OCI-LY7 (cell line): ENCODE measurements around the gene WDR70. TPM values are rescaled to one million over a fixed set of nuclear protein-coding genes. Genes with fewer than 3 reads are reported as not detected.

Experiments
- BruUV-seq: library from RNA; stranded (reverse); fragments of 400-500 nt; replicated peaks from 2 replicates; lab custom pipeline; 2021; lab: Mats Ljungman, UMichigan
- CTCF ChIA-PET: fragments of 300-600 bp; sonication (Branson Sonifier 250); formaldehyde crosslinking; loops from one replicate; lab custom pipeline; 2022; ENCODE audit warnings: antibody characterized with exemption; ENCODE audit not compliant: unreplicated experiment; lab: Charles Lee
- POLR2A ChIA-PET: fragments of 300-600 bp; sonication (Branson Sonifier 250); formaldehyde crosslinking; loops from one replicate; lab custom pipeline; 2022; ENCODE audit warnings: antibody characterized with exemption; lab: Charles Lee
- DNase-seq: peaks from one replicate; pipeline ENCODE4 v3.0.0-alpha.2; 2015; ENCODE audit warnings: low spot score
- H2AFZ ChIP-seq: fragments of 200-600 bp; sonication (generic), shearing (Covaris generic); 2 replicates; pipeline ENCODE4 v1.6.1; 2014; ENCODE audit warnings: mild to moderate bottlenecking, antibody characterized with exemption, low read length, moderate library complexity
- H3K27ac ChIP-seq: fragments of 200-600 bp; sonication (generic); 2 replicates; pipeline ENCODE4 v1.5.1; 2014; ENCODE audit warnings: mixed run types, low read depth, mild to moderate bottlenecking, moderate library complexity, low read length, inconsistent platforms; ENCODE audit not compliant: poor library complexity, severe bottlenecking
- H3K36me3 ChIP-seq: fragments of 200-600 bp; sonication (generic); 2 replicates; pipeline ENCODE4 v1.6.1; 2014; ENCODE audit warnings: mild to moderate bottlenecking, antibody characterized with exemption, low read length, moderate library complexity, mixed read lengths; ENCODE audit not compliant: insufficient read depth
- H3K4me1 ChIP-seq: fragments of 200-600 bp; sonication (generic); 2 replicates; pipeline ENCODE4 v1.5.1; 2014; ENCODE audit warnings: mild to moderate bottlenecking, low read length; ENCODE audit not compliant: insufficient read depth, poor library complexity, severe bottlenecking
- H3K4me2 ChIP-seq: fragments of 200-600 bp; sonication (generic); 2 replicates; pipeline ENCODE4 v1.6.1; 2014; ENCODE audit warnings: mild to moderate bottlenecking, low read length
- H3K4me3 ChIP-seq: fragments of 200-600 bp; sonication (generic); 2 replicates; pipeline ENCODE4 v1.5.1; 2014; ENCODE audit warnings: mild to moderate bottlenecking, low read depth, low read length; ENCODE audit not compliant: poor library complexity, severe bottlenecking
- H3K79me2 ChIP-seq: fragments of 200-600 bp; sonication (generic); 2 replicates; pipeline ENCODE4 v1.6.1; 2016; ENCODE audit warnings: low read depth, mild to moderate bottlenecking, low read length, moderate library complexity, mixed read lengths; ENCODE audit not compliant: insufficient read depth
- H3K9me2 ChIP-seq: fragments of 200-600 bp; sonication (generic); 2 replicates; pipeline ENCODE4 v1.6.1; 2016; ENCODE audit warnings: mild to moderate bottlenecking, low read length, mixed read lengths; ENCODE audit not compliant: insufficient read depth
- H3K9me3 ChIP-seq: fragments of 200-600 bp; sonication (generic); 2 replicates; pipeline ENCODE4 v1.6.1; 2014; ENCODE audit warnings: mild to moderate bottlenecking, mixed run types, low read length, mixed read lengths
- H4K20me1 ChIP-seq: fragments of 200-600 bp; sonication (generic); 2 replicates; pipeline ENCODE4 v1.6.1; 2014; ENCODE audit warnings: mild to moderate bottlenecking, antibody characterized with exemption, low read length, moderate library complexity, mixed read lengths; ENCODE audit not compliant: insufficient read depth
- EZH2phosphoT487 ChIP-seq: fragments of 200-600 bp; sonication (generic); IDR thresholded peaks from 2 replicates; pipeline ENCODE4 v1.6.1; 2018; ENCODE audit warnings: low read depth, borderline replicate concordance, mild to moderate bottlenecking, mixed run types, antibody characterized with exemption, low read length, moderate library complexity, mixed read lengths
- intact Hi-C: fragments of 100-400 bp; cut with micrococcal nuclease; formaldehyde crosslinking; loops from one replicate; pipeline ENCODE4 v1.10.0; 2022; ENCODE audit not compliant: unreplicated experiment
- total RNA-seq, 2 experiments: library from RNA; depleted of rRNA in 1 of 2; stranded (reverse); fragments of >200 nt in 1 of 2; shearing (Covaris generic) in 1 of 2; gene quantifications; 2 replicates each; pipeline ENCODE4 v1.2.3, GENCODE V29; 2014 to 2022
- TF ChIP-seq, protein P1 (sequence below): fragments of 200-600 bp; sonication (generic); conservative IDR thresholded peaks from 2 replicates; pipeline ENCODE4 v1.5.1; 2014; ENCODE audit warnings: mild to moderate bottlenecking, antibody characterized with exemption, low read length, moderate library complexity, mixed read lengths

WDR70 gene
- total RNA-seq, 2 experiments from 2014 or later = 26.2 to 35.4 TPM

DNA sequence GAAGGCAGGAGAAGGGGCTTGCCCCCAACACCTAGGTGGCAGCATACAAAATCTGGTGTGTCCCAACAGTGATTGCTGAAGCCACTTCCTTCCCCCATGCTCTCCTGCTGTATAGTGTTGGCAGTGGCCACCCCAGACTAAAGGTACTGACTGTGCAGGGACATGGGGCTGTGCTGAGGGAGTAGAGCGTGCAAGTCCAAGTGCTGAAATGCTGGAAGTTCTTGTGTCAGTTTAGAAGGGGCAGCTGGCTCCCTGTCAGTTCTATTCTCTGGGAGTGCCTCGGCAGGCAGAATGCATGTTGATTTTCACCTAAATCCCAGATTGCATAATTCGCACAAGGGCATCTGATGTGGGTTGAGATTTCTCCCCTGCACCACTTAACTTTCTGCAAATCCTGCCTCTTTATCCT lies 392.1 kb downstream of the WDR70 start:
- ChIA-PET POLR2A (no interaction called here), CTCF (no interaction called here)
- H3K27ac ChIP-seq = no peak overlapping the region
- H3K4me1 ChIP-seq = no peaks in the 10 kb centered on the region
- H3K36me3 ChIP-seq = no peaks in the 10 kb centered on the region
- H3K4me3 ChIP-seq = no peak overlapping the region
- H3K9me2 ChIP-seq = no peaks in the 10 kb centered on the region
- no peak for DNase-seq
- intact Hi-C loops = no loop called here
- no peak overlapping the region for H2AFZ ChIP-seq
- TF ChIP-seq EZH2phosphoT487 = no peak
- TF ChIP-seq, protein P1, sequence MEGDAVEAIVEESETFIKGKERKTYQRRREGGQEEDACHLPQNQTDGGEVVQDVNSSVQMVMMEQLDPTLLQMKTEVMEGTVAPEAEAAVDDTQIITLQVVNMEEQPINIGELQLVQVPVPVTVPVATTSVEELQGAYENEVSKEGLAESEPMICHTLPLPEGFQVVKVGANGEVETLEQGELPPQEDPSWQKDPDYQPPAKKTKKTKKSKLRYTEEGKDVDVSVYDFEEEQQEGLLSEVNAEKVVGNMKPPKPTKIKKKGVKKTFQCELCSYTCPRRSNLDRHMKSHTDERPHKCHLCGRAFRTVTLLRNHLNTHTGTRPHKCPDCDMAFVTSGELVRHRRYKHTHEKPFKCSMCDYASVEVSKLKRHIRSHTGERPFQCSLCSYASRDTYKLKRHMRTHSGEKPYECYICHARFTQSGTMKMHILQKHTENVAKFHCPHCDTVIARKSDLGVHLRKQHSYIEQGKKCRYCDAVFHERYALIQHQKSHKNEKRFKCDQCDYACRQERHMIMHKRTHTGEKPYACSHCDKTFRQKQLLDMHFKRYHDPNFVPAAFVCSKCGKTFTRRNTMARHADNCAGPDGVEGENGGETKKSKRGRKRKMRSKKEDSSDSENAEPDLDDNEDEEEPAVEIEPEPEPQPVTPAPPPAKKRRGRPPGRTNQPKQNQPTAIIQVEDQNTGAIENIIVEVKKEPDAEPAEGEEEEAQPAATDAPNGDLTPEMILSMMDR = no peak
- H3K9me3 ChIP-seq = peaks cover 5% of the 10 kb centered on the region
- no peak overlapping the region for H3K4me2 ChIP-seq
- H4K20me1 ChIP-seq = no peaks in the 10 kb centered on the region
- no peaks in the 10 kb centered on the region for H3K79me2 ChIP-seq
- BruUV-seq = no TSS peak

DNA sequence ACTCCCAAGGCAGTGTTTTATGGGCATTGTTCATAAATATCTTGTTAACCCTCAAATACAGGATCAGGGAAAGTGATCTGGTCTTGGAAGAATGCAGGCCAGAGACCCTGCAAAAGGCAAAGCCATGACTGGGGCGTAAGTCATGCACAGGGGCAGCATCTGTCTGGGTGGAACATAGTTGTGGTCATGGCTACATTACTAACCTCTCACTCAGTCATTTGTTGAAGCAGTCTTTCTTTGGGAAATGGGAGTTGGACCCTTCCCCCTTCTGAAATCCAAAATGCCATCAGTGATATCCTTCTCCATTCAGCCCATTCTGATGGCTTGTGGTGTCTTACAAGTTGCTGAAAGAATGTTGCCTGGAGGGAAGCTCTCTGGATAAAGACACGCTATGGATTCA lies 392.6 kb downstream of the WDR70 start:
- ChIA-PET CTCF (no interaction called here), POLR2A (no interaction called here)
- Histone ChIP-seq H3K9me3 (peaks cover 5% of the 10 kb centered on the region), H2AFZ (no peak overlapping the region), H3K4me1 (no peaks in the 10 kb centered on the region), H4K20me1 (no peaks in the 10 kb centered on the region), H3K4me2 (no peak overlapping the region), H3K27ac (no peak overlapping the region), H3K4me3 (no peak overlapping the region), H3K36me3 (no peaks in the 10 kb centered on the region), H3K9me2 (no peaks in the 10 kb centered on the region), H3K79me2 (no peaks in the 10 kb centered on the region)
- DNase-seq = no peak
- no TSS peak for BruUV-seq
- intact Hi-C loops = no loop called here
- TF ChIP-seq, protein P1 = no peak
- no peak for TF ChIP-seq EZH2phosphoT487

DNA sequence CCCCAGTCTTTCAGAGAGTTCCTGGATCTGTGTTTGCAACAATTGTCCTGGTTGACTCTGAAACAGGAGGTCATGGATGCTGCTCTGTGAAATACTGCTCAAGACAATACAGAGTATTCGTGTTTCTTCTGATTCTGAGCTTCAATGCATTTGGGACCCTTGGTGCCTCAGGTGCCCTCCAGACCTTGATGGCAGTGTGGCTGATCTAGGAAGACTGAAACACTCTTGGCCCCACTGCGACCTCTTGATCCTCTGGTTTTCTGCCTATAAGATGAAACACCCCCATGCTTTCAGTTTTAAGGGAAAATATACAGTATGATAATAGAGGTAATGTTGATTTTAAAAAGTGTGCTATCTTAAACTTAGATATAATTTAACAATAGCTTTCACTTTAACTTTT lies 393.1 kb downstream of the WDR70 start:
- H3K9me2 ChIP-seq = no peaks in the 10 kb centered on the region
- ChIA-PET POLR2A (no interaction called here), CTCF (no interaction called here)
- DNase-seq = no peak
- no peak for TF ChIP-seq EZH2phosphoT487
- TF ChIP-seq, protein P1 = no peak
- no peaks in the 10 kb centered on the region for H3K4me1 ChIP-seq
- no peak overlapping the region for H3K4me2 ChIP-seq
- no peaks in the 10 kb centered on the region for H3K36me3 ChIP-seq
- BruUV-seq = no TSS peak
- no peaks in the 10 kb centered on the region for H3K79me2 ChIP-seq
- no peak overlapping the region for H2AFZ ChIP-seq
- H3K9me3 ChIP-seq = peaks cover 5% of the 10 kb centered on the region
- H3K27ac ChIP-seq = no peak overlapping the region
- H4K20me1 ChIP-seq = no peaks in the 10 kb centered on the region
- intact Hi-C loops = no loop called here
- no peak overlapping the region for H3K4me3 ChIP-seq
